Activated T-helper 2 cell treated with anti-CD3 and anti-CD28 coated beads, Interferon-gamma antibody, Interleukin-2, Interleukin-4, amounts not matched to agents 10 μg/mL and 5 μg/mL and 100 μg/mL, durations not matched to agents 14 hours and 24 hours and 36 hours (primary cell): ENCODE measurements around the gene PLEKHJ1. TPM values are rescaled to one million over a fixed set of nuclear protein-coding genes. Genes with fewer than 3 reads are reported as not detected.

Experiments
- DNase-seq: peaks from one replicate; pipeline ENCODE4 v3.0.0; 2021; ENCODE audit warnings: low spot score
- H3K27ac Mint-ChIP-seq: one replicate; pipeline ENCODE4 v1.8.0; 2021; ENCODE audit warnings: mixed read lengths
- H3K27me3 Mint-ChIP-seq: one replicate; pipeline ENCODE4 v1.8.0; 2021; ENCODE audit warnings: low read depth, mixed read lengths
- H3K36me3 Mint-ChIP-seq: one replicate; pipeline ENCODE4 v1.8.0; 2021; ENCODE audit warnings: low read depth, mixed read lengths
- H3K4me1 Mint-ChIP-seq: one replicate; pipeline ENCODE4 v1.8.0; 2021; ENCODE audit warnings: low read depth, mixed read lengths
- H3K4me3 Mint-ChIP-seq: one replicate; pipeline ENCODE4 v1.8.0; 2021; ENCODE audit warnings: low read depth, mild to moderate bottlenecking, moderate library complexity, mixed read lengths
- H3K9me3 Mint-ChIP-seq: one replicate; pipeline ENCODE4 v1.8.0; 2021; ENCODE audit warnings: mixed read lengths
- intact Hi-C: fragments of 100-400 bp; cut with micrococcal nuclease; formaldehyde crosslinking; loops from one replicate; pipeline ENCODE4 v1.15.1; 2023
- total RNA-seq: library from RNA; stranded (reverse); gene quantifications from 2 replicates; pipeline ENCODE4 v1.2.3, GENCODE V29; 2022

PLEKHJ1 gene
- total RNA-seq, 1 donor from 2014 or later: 77.2 TPM

DNA sequence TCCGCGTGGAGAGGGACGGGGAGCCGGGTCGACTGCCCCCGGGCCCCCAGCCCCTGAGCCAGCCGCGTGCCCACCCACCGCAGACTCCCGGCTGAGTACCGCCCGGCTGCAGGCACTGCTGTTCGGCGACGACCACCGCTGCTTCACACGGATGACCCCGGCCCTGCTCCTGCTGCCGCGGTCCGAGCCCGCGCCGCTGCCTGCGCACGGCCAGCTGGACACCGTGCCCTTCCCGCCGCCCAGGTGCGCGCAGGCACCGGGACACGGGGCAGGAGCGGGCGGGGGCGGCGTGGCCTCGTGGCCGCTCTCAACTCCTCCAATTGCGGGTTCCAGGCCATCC lies 14.6 kb upstream of the PLEKHJ1 start:
- intact Hi-C loops: no loop called here
- Mint-ChIP-seq H3K27ac (no peak overlapping the region), H3K4me1 (no peaks in the 10 kb centered on the region), H3K27me3 (peaks cover 12% of the 10 kb centered on the region), H3K4me3 (no peak overlapping the region), H3K36me3 (peaks cover 9% of the 10 kb centered on the region), H3K9me3 (no peaks in the 10 kb centered on the region)
- no peak for DNase-seq

- Mint-ChIP-seq H3K4me1 (no peaks in the 10 kb centered on the region), H3K4me3 (no peak overlapping the region), H3K27me3 (peaks cover 12% of the 10 kb centered on the region), H3K36me3 (peaks cover 12% of the 10 kb centered on the region), H3K9me3 (no peaks in the 10 kb centered on the region), H3K27ac (no peak overlapping the region)
- intact Hi-C loops: no loop called here
- DNase-seq: no peak
Observed at GRCh38 chr19:2249880-2250765, 14.0 kb upstream of the PLEKHJ1 start.

DNA sequence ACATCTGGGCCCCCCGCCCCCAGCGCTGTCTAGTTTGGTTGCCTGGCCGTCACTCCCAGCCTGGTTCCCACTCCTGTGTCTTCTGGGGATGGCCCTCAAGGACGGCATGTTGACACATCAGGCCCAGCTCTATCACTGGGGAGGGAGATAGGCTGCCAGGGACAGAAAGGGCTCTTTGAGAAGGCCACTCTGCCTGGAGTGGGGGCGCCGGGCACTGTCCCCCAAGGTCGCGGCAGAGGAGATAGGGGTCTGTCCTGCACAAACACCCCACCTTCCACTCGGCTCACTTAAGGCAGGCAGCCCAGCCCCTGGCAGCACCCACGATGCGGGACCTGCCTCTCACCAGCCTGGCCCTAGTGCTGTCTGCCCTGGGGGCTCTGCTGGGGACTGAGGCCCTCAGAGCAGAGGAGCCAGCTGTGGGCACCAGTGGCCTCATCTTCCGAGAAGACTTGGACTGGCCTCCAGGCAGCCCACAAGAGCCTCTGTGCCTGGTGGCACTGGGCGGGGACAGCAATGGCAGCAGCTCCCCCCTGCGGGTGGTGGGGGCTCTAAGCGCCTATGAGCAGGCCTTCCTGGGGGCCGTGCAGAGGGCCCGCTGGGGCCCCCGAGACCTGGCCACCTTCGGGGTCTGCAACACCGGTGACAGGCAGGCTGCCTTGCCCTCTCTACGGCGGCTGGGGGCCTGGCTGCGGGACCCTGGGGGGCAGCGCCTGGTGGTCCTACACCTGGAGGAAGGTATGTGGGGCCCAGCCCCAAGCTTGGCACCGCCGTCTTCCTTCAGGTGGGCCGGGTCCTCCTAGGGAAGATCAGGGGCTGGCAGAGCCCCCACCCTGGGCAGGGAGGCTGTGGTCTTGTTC lies 13.1 kb upstream of the PLEKHJ1 start, which contains the start of gene AMH:
Gene AMH (plus strand): TSS at position 314 of the 857 bp plus-strand sequence. CDS start 10 bp downstream, at position 324.
- H3K9me3 Mint-ChIP-seq: no peaks in the 10 kb centered on the region
- no peak for DNase-seq
- H3K36me3 Mint-ChIP-seq: peaks cover 20% of the 10 kb centered on the region
- no peaks in the 10 kb centered on the region for H3K4me1 Mint-ChIP-seq
- no peak within 1 kb of the TSS for H3K4me3 Mint-ChIP-seq
- H3K27me3 Mint-ChIP-seq: peaks cover 11% of the 10 kb centered on the region
- intact Hi-C loops: no loop called here
- no peak within 1 kb of the TSS for H3K27ac Mint-ChIP-seq

DNA sequence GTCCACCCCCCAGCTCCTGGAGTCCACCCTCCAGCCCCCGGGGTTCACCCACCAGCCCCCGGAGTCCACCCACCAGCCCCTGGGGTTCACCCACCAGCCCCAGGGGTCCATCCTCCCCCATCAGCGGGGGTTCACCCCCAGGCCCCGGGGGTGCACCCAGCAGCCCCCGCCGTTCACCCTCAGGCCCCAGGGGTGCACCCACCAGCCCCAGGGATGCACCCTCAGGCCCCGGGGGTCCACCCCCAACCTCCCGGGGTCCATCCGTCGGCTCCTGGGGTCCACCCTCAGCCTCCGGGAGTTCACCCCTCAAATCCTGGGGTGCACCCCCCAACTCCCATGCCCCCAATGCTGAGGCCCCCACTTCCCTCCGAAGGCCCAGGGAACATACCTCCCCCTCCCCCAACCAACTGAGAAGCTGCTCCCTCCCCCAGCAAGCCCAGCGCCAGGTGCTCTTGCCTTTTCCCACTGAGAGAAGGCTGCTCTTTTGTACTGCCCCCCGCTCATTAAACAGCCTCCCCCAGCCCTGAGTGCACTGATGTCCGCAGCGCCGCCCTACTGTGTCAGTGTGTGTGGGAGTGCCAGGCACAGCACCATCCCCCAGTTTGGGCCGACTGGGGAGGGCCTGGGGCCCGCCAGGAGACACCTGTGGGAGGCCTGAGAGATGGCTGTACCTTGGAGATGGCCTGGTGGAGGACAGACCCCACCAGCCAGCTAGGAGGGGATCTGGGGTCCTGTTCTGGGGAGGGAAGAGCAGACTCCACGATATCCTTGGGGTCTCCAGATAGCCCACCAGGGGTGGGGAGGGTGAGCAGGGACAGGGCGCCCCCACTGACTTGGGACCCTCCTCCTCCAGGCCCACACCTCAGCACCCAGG lies 12.2 kb upstream of the PLEKHJ1 start:
- Mint-ChIP-seq H3K27me3 (peaks cover 7% of the 10 kb centered on the region), H3K4me1 (no peaks in the 10 kb centered on the region), H3K27ac (no peak overlapping the region), H3K4me3 (no peak overlapping the region), H3K9me3 (no peaks in the 10 kb centered on the region), H3K36me3 (peaks cover 26% of the 10 kb centered on the region)
- intact Hi-C loops: no loop called here
- DNase-seq: no peak

- Mint-ChIP-seq H3K4me1 (peaks cover 1% of the 10 kb centered on the region), H3K27me3 (peaks cover 5% of the 10 kb centered on the region), H3K27ac (no peak overlapping the region), H3K4me3 (no peak overlapping the region), H3K9me3 (no peaks in the 10 kb centered on the region), H3K36me3 (peaks cover 31% of the 10 kb centered on the region)
- intact Hi-C loops: no loop called here
- DNase-seq: no peak
Observed at GRCh38 chr19:2247433-2248101, 11.4 kb upstream of the PLEKHJ1 start.

DNA sequence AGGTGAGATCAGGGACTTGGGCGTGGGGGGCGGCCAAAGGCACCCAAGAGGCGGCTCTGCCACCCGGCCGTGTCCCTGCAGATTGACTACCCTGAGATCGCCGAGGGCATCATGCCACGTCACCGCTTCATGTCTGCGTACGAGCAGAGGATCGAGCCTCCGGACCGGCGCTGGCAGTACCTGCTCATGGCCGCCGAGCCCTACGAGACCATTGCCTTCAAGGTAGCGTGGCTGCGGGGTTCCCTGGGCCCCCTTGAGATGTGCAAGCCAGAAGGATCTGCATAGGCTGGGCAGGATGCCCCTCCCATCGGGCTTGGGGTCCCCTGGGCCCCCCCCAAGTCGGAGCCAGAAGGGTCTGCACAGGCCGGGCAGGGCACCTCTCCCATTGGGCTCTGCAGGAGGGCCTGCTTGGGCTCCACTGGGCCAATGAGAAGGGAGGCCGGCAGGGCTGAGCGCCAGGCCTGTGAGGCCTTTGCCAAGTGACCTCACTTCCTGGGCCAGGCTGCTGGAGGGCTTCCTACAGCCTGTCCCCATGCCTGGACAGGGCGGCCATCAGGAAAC lies 10.8 kb upstream of the PLEKHJ1 start:
- DNase-seq: no peak
- Mint-ChIP-seq H3K36me3 (peaks cover 35% of the 10 kb centered on the region), H3K4me3 (no peak overlapping the region), H3K4me1 (peaks cover 1% of the 10 kb centered on the region), H3K27me3 (peaks cover under 1% of the 10 kb centered on the region), H3K27ac (no peak overlapping the region), H3K9me3 (no peaks in the 10 kb centered on the region)
- intact Hi-C loops: no loop called here

DNA sequence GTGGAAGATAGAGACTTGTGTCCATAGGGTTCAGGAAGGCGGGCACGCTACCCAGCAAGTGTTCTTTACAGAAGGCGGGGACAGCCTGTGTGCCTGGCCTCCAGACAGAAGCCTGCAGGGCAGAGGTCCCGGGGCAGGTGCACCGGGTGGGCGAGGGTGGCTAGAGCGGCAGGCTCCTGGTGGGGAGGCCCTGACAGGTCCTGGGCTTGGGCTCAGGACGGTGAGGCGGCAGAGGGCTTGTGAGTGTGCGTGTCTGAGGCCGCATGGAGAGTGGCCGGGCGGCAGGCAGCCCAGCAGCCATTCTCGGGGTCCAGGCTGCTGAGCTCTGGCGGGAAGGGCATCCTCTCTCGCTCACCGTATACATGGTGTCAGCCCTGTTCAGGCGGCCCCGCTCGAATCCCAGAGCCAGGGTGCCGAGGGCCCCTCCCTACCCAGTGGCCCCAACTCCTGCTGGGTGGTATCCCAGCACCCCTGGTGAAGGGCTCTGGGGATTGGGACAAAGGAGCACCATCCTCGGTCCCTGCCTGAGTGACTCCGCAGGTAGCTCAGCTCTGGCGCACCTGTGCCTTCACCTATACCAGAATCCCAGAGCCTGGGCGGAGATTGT lies 10.0 kb upstream of the PLEKHJ1 start:
- H3K4me3 Mint-ChIP-seq: no peak overlapping the region
- H3K4me1 Mint-ChIP-seq: peaks cover 5% of the 10 kb centered on the region
- H3K9me3 Mint-ChIP-seq: no peaks in the 10 kb centered on the region
- H3K36me3 Mint-ChIP-seq: peaks cover 37% of the 10 kb centered on the region
- no peak overlapping the region for H3K27ac Mint-ChIP-seq
- no peak for DNase-seq
- no peaks in the 10 kb centered on the region for H3K27me3 Mint-ChIP-seq
- intact Hi-C loops: no loop called here

DNA sequence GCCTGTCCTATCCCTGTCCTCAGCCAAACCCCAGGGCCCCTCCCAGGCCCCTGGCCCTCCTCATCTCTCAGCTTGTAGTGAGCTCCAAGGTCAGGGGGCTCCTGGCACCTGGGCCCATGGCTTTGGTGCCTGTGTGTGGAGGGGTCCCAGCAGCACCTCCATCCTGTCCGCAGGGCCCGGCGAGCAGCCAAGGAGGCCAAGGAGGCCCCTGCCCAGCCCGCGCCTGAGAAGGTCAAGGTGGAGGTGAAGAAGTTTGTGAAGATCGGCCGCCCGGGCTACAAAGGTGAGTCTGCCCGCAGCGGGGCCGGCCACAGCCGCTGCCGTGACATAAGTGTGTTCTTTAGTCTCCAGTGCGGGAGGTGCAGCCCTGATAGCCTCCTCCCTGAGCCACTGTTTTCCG lies 9.1 kb upstream of the PLEKHJ1 start:
- H3K36me3 Mint-ChIP-seq: peaks cover 45% of the 10 kb centered on the region

DNA sequence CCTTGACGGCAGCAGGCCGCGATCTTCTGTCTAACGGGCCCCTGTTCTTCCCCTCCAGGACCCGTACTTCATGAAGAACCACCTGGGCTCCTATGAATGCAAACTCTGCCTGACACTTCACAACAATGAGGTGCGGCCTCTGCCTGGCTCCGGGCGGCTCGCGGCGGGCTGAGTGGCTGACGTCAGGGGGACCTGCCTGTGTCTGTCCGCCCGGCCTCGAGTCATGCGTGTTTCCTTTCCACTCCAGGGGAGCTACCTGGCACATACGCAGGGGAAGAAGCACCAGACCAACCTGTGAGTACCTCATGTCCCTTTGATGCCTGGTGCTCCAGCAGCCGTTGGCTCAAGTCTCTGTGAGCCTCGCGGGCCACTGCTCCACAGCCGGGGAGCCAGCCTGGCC lies 8.4 kb upstream of the PLEKHJ1 start:
- Mint-ChIP-seq H3K9me3 (no peaks in the 10 kb centered on the region), H3K4me3 (no peak overlapping the region), H3K36me3 (peaks cover 51% of the 10 kb centered on the region), H3K4me1 (peaks cover 18% of the 10 kb centered on the region), H3K27me3 (no peaks in the 10 kb centered on the region), H3K27ac (no peak overlapping the region)
- DNase-seq: no peak
- intact Hi-C loops: no loop called here

More for the DNA sequence above, 9.1 kb upstream of the PLEKHJ1 start:
- no peak for DNase-seq
- Mint-ChIP-seq H3K4me1 (peaks cover 13% of the 10 kb centered on the region), H3K9me3 (no peaks in the 10 kb centered on the region), H3K4me3 (no peak overlapping the region), H3K27ac (no peak overlapping the region), H3K27me3 (no peaks in the 10 kb centered on the region)
- intact Hi-C loops: no loop called here

DNA sequence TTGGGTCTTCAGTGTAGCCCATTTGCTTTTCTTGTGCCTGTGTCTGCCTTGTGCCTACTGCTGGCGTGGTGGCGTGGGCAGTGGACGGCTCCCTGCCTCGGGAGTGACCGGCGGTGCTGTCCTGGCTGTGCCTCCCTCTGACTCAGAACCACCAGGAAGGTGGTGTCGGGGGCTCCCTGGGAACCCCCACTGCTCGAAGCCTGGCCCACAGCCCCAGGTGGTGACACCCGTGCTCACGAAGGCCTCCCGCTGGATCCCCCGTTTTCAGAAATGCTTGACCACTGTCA lies 7.9 kb upstream of the PLEKHJ1 start:
- Mint-ChIP-seq H3K4me3 (no peak overlapping the region), H3K36me3 (peaks cover 54% of the 10 kb centered on the region), H3K27me3 (no peaks in the 10 kb centered on the region), H3K9me3 (no peaks in the 10 kb centered on the region), H3K4me1 (peaks cover 20% of the 10 kb centered on the region), H3K27ac (no peak overlapping the region)
- intact Hi-C loops: no loop called here
- no peak for DNase-seq

- Mint-ChIP-seq H3K36me3 (peaks cover 60% of the 10 kb centered on the region), H3K4me3 (no peak overlapping the region), H3K4me1 (peaks cover 25% of the 10 kb centered on the region), H3K27ac (no peak overlapping the region), H3K27me3 (no peaks in the 10 kb centered on the region), H3K9me3 (no peaks in the 10 kb centered on the region)
- no peak for DNase-seq
- intact Hi-C loops: no loop called here
Observed at GRCh38 chr19:2243274-2244124, 7.4 kb upstream of the PLEKHJ1 start.
